ENCODE measurements around the gene ZBTB5. TPM values are rescaled to one million over a fixed set of nuclear protein-coding genes. Genes with fewer than 3 reads are reported as not detected.

ZBTB5 gene
- total and polyA plus RNA-seq, 2 of the 4 experiments (the other 2 are of a cell fraction): 6.3 to 9.1 TPM

DNA sequence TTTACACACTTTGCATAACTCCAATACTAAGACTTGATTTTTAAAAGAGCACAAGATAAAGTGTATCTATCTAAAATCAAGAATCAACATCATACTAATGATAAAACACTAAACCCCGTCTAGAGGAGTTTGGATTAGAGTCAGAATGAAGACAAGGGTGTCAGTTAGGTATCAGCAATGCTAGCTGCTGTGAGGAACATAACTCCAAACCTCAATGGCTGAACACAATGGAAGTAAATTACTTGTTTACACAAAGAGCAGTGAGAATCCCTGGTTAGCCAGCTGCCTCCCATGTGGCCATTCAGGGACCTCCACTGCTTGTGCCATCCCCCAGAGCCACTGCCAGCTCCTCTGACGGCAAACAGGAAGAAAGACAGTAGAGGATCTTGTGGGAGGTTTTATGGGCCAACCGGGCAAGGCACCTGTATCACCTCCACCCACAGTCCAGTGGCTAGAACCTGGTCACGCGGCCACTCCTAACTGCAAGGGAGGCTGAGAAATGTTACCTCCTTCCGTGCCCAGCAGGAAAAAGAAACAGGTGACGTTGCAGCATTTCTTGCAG, 66.7 kb downstream of the ZBTB5 start:
- H3K4ac ChIP-seq (ENCODE audit: low read depth, low read length): no peak overlapping the region
- WGBS, 2 experiments (ENCODE audit: extremely low coverage in 2 of 2, insufficient read length in 1 of 2): 40% methylated on average over 2 of the region's 7 CpGs; no CpG with 5 or more reads in 1 of the 2 experiments
- H3K14ac ChIP-seq (replicated peaks; ENCODE audit: low read depth, low read length): no peak overlapping the region
- BruUV-seq (replicated peaks): no TSS peak
- POLR2A ChIA-PET (ENCODE audit: unreplicated experiment): no interaction called here
- no peak for TF ChIP-seq NFE2L2 (IDR thresholded peaks at IDR 0.05; ENCODE audit: low read depth, low read length)
- TF ChIP-seq RFX5 (IDR thresholded peaks at IDR 0.05; ENCODE audit: low read depth, low read length): no peak
- TF ChIP-seq BHLHE40 (IDR thresholded peaks at IDR 0.05; ENCODE audit: low read depth, low read length): no peak
- no peak for TF ChIP-seq CEBPB (IDR thresholded peaks at IDR 0.05; ENCODE audit: low read depth, low read length)
- TF ChIP-seq FOS (IDR thresholded peaks at IDR 0.05; ENCODE audit: low read depth, low read length): no peak
- no peak for TF ChIP-seq MAFK (IDR thresholded peaks at IDR 0.05; ENCODE audit: low read depth, low read length)
- TF ChIP-seq, protein P1, sequence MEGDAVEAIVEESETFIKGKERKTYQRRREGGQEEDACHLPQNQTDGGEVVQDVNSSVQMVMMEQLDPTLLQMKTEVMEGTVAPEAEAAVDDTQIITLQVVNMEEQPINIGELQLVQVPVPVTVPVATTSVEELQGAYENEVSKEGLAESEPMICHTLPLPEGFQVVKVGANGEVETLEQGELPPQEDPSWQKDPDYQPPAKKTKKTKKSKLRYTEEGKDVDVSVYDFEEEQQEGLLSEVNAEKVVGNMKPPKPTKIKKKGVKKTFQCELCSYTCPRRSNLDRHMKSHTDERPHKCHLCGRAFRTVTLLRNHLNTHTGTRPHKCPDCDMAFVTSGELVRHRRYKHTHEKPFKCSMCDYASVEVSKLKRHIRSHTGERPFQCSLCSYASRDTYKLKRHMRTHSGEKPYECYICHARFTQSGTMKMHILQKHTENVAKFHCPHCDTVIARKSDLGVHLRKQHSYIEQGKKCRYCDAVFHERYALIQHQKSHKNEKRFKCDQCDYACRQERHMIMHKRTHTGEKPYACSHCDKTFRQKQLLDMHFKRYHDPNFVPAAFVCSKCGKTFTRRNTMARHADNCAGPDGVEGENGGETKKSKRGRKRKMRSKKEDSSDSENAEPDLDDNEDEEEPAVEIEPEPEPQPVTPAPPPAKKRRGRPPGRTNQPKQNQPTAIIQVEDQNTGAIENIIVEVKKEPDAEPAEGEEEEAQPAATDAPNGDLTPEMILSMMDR (conservative IDR thresholded peaks at IDR 0.05; ENCODE audit: low read depth, low read length): no peak
- TF ChIP-seq MXI1 (IDR thresholded peaks at IDR 0.05; ENCODE audit: borderline replicate concordance, low read depth, low read length): no peak
- no peak for TF ChIP-seq CHD1 (IDR thresholded peaks at IDR 0.05; ENCODE audit: low read depth, low read length)
- no peak for TF ChIP-seq RCOR1 (IDR thresholded peaks at IDR 0.05; ENCODE audit: insufficient replicate concordance, low read length)
- no peak overlapping the region for H2AFZ ChIP-seq (replicated peaks; ENCODE audit: low read length, poor library complexity)
- H3K9ac ChIP-seq (ENCODE audit: low read depth, low read length): no peak overlapping the region
- no peaks in the 10 kb centered on the region for H3K9me3 ChIP-seq (ENCODE audit: control insufficient read depth, insufficient read depth, low read length)
- no peaks in the 10 kb centered on the region for H3K36me3 ChIP-seq (ENCODE audit: control insufficient read depth, insufficient read depth, low read length)
- no peak overlapping the region for H3K56ac ChIP-seq (ENCODE audit: extremely low read depth, insufficient read depth, low read length)
- CTCF ChIA-PET: no interaction called here
- no peak overlapping the region for H4K5ac ChIP-seq (ENCODE audit: low read depth, low read length)
- H3K27me3 ChIP-seq (ENCODE audit: control insufficient read depth, insufficient read depth, low read length): peaks cover 13% of the 10 kb centered on the region; the same call in 1 of the 2 replicates
- H4K20me1 ChIP-seq (ENCODE audit: insufficient read depth, low read length): no peaks in the 10 kb centered on the region
- H2BK15ac ChIP-seq (ENCODE audit: low read depth, low read length): no peak overlapping the region
- no peak for ATAC-seq (ENCODE audit: low read depth)
- no peak overlapping the region for H4K8ac ChIP-seq (ENCODE audit: low read depth in 2 of 2, low read length in 2 of 2)
- H3K18ac ChIP-seq (ENCODE audit: low read depth, low read length): no peak overlapping the region
- no peak overlapping the region for H3K4me2 ChIP-seq (ENCODE audit: low read depth, low read length)
- H2BK20ac ChIP-seq (ENCODE audit: low read depth, low read length): no peak overlapping the region
- no peak overlapping the region for H2AK5ac ChIP-seq (ENCODE audit: low read depth, low read length)
- no peak overlapping the region for H3K23ac ChIP-seq (ENCODE audit: low read depth, low read length)
- H3K4me1 ChIP-seq (ENCODE audit: control insufficient read depth, insufficient read depth, low read length): no peaks in the 10 kb centered on the region
- in situ Hi-C loops (cut with MboI; ENCODE audit: low sequenced_read_pairs): no loop called here
- H3K27ac ChIP-seq (ENCODE audit: insufficient read depth, low read length): no peak overlapping the region
- no peak overlapping the region for H4K91ac ChIP-seq (ENCODE audit: insufficient read depth, low read depth, low read length)
- H3K79me1 ChIP-seq (ENCODE audit: low read depth in 1 of 2, low read length in 2 of 2): no peaks in the 10 kb centered on the region
- no peak for DNase-seq
- no peak overlapping the region for H2AK9ac ChIP-seq (replicated peaks; ENCODE audit: low read depth, low read length, poor library complexity)
- intact Hi-C loops (cut with micrococcal nuclease): no loop called here
- H3K9me1 ChIP-seq (ENCODE audit: insufficient read depth, low read length): no peaks in the 10 kb centered on the region
- H3K4me3 ChIP-seq (ENCODE audit: insufficient read depth, low read depth, low read length): no peak overlapping the region
- dilution Hi-C loops (cut with HindIII; ENCODE audit: low sequenced_read_pairs, unreplicated experiment): no loop called here
- no peak overlapping the region for H2BK5ac ChIP-seq (ENCODE audit: low read depth, low read length, poor library complexity, severe bottlenecking)
- H2BK120ac ChIP-seq (ENCODE audit: low read depth, low read length): no peak overlapping the region

Data from IMR-90 (cell line).